HG03378 (cell line): ENCODE results near the gene ST6GALNAC3.

ENCODE experiments used
- ATAC-seq: cut with Tn5 transposase; IDR thresholded peaks from one replicate; pipeline ENCODE4 v1.9.1; 2021; ENCODE audit warnings: mild to moderate bottlenecking, moderate library complexity; ENCODE audit not compliant: unreplicated experiment

The ST6GALNAC3 gene

GRCh38 chr1:76140227-76140626 is 65.7 kb downstream of the ST6GALNAC3 start:
- ATAC-seq = no peak

GRCh38 chr1:76141929-76142328 is 67.4 kb downstream of the ST6GALNAC3 start:
- ATAC-seq = no peak

GRCh38 chr1:76142771-76143540 is 68.4 kb downstream of the ST6GALNAC3 start:
- no peak for ATAC-seq

GRCh38 chr1:76144247-76144646 is 69.7 kb downstream of the ST6GALNAC3 start:
- ATAC-seq = no peak

GRCh38 chr1:76145332-76145731 is 70.8 kb downstream of the ST6GALNAC3 start:
- ATAC-seq = no peak

- ATAC-seq = no peak
These were observed 71.6 kb downstream of the ST6GALNAC3 start for GRCh38 chr1:76146184-76146583.

- no peak for ATAC-seq
These were observed 73.4 kb downstream of the ST6GALNAC3 start for GRCh38 chr1:76147917-76148316.

GRCh38 chr1:76148460-76148859 is 73.9 kb downstream of the ST6GALNAC3 start:
- no peak for ATAC-seq

GRCh38 chr1:76153841-76154205 is 79.3 kb downstream of the ST6GALNAC3 start:
- ATAC-seq = no peak

GRCh38 chr1:76154206-76154956 is 79.8 kb downstream of the ST6GALNAC3 start:
- ATAC-seq = peak; percentile 95

GRCh38 chr1:76156987-76157386 is 82.4 kb downstream of the ST6GALNAC3 start:
- ATAC-seq = no peak

GRCh38 chr1:76158126-76158525 is 83.6 kb downstream of the ST6GALNAC3 start:
- no peak for ATAC-seq

- no peak for ATAC-seq
These were observed 85.7 kb downstream of the ST6GALNAC3 start for GRCh38 chr1:76160225-76160624.

GRCh38 chr1:76161451-76161850 is 86.9 kb downstream of the ST6GALNAC3 start:
- ATAC-seq = no peak

- ATAC-seq = no peak
These were observed 87.7 kb downstream of the ST6GALNAC3 start for GRCh38 chr1:76162254-76162653.

GRCh38 chr1:76164165-76164564 is 89.6 kb downstream of the ST6GALNAC3 start:
- ATAC-seq = no peak

GRCh38 chr1:76170084-76170483 is 95.5 kb downstream of the ST6GALNAC3 start:
- no peak for ATAC-seq

GRCh38 chr1:76170513-76170912 is 96.0 kb downstream of the ST6GALNAC3 start:
- ATAC-seq = no peak

GRCh38 chr1:76176000-76176399 is 101.5 kb downstream of the ST6GALNAC3 start:
- no peak for ATAC-seq

GRCh38 chr1:76177615-76178014 is 103.1 kb downstream of the ST6GALNAC3 start:
- ATAC-seq = no peak

- no peak for ATAC-seq
These were observed 104.7 kb downstream of the ST6GALNAC3 start for GRCh38 chr1:76179219-76179698.

GRCh38 chr1:76185207-76185606 is 110.7 kb downstream of the ST6GALNAC3 start:
- no peak for ATAC-seq
